ENCODE results near the gene CRIP2. TPM values are rescaled to one million over a fixed set of nuclear protein-coding genes. Genes with fewer than 3 reads are reported as not detected.

CRIP2 gene
- total and polyA plus RNA-seq, 9 of the 15 experiments (the other 6 are each of a cell fraction or from before 2014, with no cell fraction given) = 0.18 to 2.0 (median 0.69) TPM; not detected in 1

- H2AFZ ChIP-seq (ENCODE audit: low read depth, low read length) = no peak overlapping the region
- in situ Hi-C loops (cut with MboI) (no loop called here), intact Hi-C loops (cut with micrococcal nuclease) (no loop called here)
- no peak for TF ChIP-seq MTF1 (CRISPR knock-in tag; IDR thresholded peaks at IDR 0.05; ENCODE audit: borderline replicate concordance)
- 0 out of 2 replicates have a peak, but pooled peaks have one; percentile 7 for TF ChIP-seq JUND (IDR thresholded peaks at IDR 0.05; ENCODE audit: borderline replicate concordance, low read depth, low read length)
- no peak for TF ChIP-seq JUND (tag; IDR thresholded peaks at IDR 0.05; ENCODE audit: borderline replicate concordance, low read depth, low read length)
- no peak for TF ChIP-seq MXD1 (CRISPR knock-in tag; IDR thresholded peaks at IDR 0.05; ENCODE audit: borderline replicate concordance, poor library complexity, severe bottlenecking)
- TF ChIP-seq SMAD3 (CRISPR knock-in tag; conservative IDR thresholded peaks at IDR 0.05) = no peak
- TF ChIP-seq FOSL1 (tag; conservative IDR thresholded peaks at IDR 0.05) = 0 out of 2 replicates have a peak, but pooled peaks have one; percentile 21
- TF ChIP-seq LCOR (CRISPR knock-in tag; IDR thresholded peaks at IDR 0.05) = no peak
- no peak for TF ChIP-seq NFE2L1 (tag; IDR thresholded peaks at IDR 0.05; ENCODE audit: borderline replicate concordance, low read depth)
- H3K27me3 ChIP-seq (ENCODE audit: control insufficient read depth in 2 of 2, insufficient read depth in 2 of 2, low read length in 2 of 2) = no peaks in the 10 kb centered on the region
- 82% methylated on average over 6 of the region's 9 CpGs for WGBS (ENCODE audit: insufficient coverage, low coverage, missing lambda C conversion rate)
- FAIRE-seq (no peak), DNase-seq (ENCODE audit: extremely low read depth in 1 of 4, low spot score in 3 of 4) (no peak), ATAC-seq (no peak)
- ChIA-PET POLR2A (interaction anchor here (0.6 kb wide), 1 partner anchor 20 kb away, joined by 3 read pairs; no protein-coding TSS in a partner anchor), CTCF (ENCODE audit: low intra/inter-chr PET ratio) (no interaction called here)
- no peak overlapping the region for H3K4me2 ChIP-seq (ENCODE audit: insufficient read depth, low read length)
- no peak overlapping the region for H3K27ac ChIP-seq (ENCODE audit: extremely low read depth, low read depth, low read length)
- no TSS peak for BruUV-seq (replicated peaks)
- H3K9ac ChIP-seq (ENCODE audit: insufficient read depth in 1 of 2, low read depth in 2 of 2, low read length in 2 of 2) = peak overlapping the region in 1 of 2 experiments; percentile 26; a peak in 2 of 4 replicates
- peaks cover 2% of the 10 kb centered on the region for H3K9me1 ChIP-seq (ENCODE audit: control insufficient read depth, insufficient read depth, low read length)
- H3K36me3 ChIP-seq (ENCODE audit: control insufficient read depth, insufficient read depth, low read length) = peaks cover 54% of the 10 kb centered on the region; the same call in 2 of the 3 replicates
- peaks cover 0 to 27% of the 10 kb centered on the region in 2 experiments; a peak in 2 of 5 replicates for H3K4me1 ChIP-seq (replicated peaks in 1 of 2; ENCODE audit: control insufficient read depth in 2 of 2, insufficient read depth in 2 of 2, low read length in 2 of 2)
- H3K9me3 ChIP-seq (replicated peaks; ENCODE audit: control insufficient read depth, insufficient read depth, low read depth, low read length) = no peaks in the 10 kb centered on the region; the same call in 1 of the 2 replicates
- H3K79me2 ChIP-seq (ENCODE audit: control insufficient read depth, insufficient read depth, low read length) = peaks cover 80% of the 10 kb centered on the region
- H4K20me1 ChIP-seq (replicated peaks; ENCODE audit: control insufficient read depth, insufficient read depth, low read length) = no peaks in the 10 kb centered on the region
- no peak overlapping the region for H3K4me3 ChIP-seq
Observed at GRCh38 chr14:105427936-105428485, 46.6 kb upstream of the CRIP2 start.
